ENCODE data around the gene RNF169. TPM values are rescaled to one million over a fixed set of nuclear protein-coding genes. Genes with fewer than 3 reads are reported as not detected.
"Not testable (repeated sequence)": the region's sequence is repeated elsewhere in the genome, so short reads cannot be mapped to it uniquely, and the experiment has no call there.

Gene RNF169
- total and polyA plus RNA-seq, 7 donors = 3.9 to 15.9 (median 14.0) TPM

DNA sequence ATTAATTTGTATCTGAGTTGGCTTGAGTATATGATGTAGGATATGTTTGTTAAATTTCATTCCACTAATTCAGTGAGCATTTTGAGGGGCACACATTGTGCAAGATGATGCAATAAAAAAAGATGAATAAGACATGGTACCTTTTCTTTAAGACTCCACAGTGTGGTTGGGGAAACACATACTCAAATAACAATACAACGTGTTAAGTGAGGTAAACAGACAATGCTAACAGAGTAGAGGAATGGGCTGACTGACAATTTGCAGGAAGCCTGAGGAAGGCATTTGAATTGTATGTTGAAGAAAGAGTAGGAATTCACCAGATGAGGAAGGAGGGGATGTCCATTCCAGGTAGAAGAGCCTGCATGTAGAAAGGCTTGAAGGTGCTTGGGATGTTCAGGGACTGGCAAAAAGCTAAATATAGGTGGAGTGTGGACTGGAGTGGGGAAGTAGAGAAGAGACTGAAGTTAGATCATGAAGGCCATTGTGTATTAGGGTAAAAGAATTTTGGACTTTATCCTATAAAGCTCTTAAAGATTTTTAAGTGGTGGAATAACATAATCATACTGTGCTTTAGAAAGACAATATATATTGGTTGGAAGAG, 6.8 kb downstream of the RNF169 start:
- no peak overlapping the region for H3K4me3 ChIP-seq
- no peaks in the 10 kb centered on the region for H3K27me3 ChIP-seq (ENCODE audit: insufficient read depth in 3 of 3, low read length in 2 of 3)
- H3K9me3 ChIP-seq = no peaks in the 10 kb centered on the region
- no peaks in the 10 kb centered on the region for H3K36me3 ChIP-seq (ENCODE audit: insufficient read depth in 1 of 2, low read depth in 1 of 2)
- H3K27ac ChIP-seq = no peak overlapping the region
- peaks cover 27% of the 10 kb centered on the region for H3K4me1 ChIP-seq
- 38 to 52% (median 39%) methylated on average over 1 of the region's 1 CpG for WGBS, 3 donors
- TF ChIP-seq CTCF (IDR thresholded peaks at IDR 0.05) = no peak
- intact Hi-C loops (cut with DNase I) = no loop called here
- ATAC-seq (no peak), DNase-seq (no peak)

DNA sequence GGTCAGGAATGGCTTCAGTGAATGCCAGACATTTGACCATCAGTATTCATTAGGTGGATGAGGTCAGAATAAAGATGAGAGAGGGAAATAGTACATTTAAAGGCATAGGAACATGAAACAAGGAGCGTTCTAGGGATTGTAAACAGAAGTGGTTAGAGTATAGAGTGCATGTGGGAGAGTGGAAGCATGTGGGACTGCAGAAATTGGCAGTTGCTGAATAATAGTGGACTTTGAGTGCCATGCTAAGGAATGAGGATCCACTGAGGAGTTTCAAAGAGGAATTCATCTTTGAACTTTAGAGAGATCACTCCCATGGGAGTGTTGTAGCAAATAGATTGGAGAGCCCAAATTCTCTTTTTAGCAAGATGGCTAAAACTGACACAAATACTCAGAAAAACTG, 7.9 kb downstream of the RNF169 start:
- Histone ChIP-seq H3K36me3 (ENCODE audit: insufficient read depth in 1 of 2, low read depth in 1 of 2) (no peaks in the 10 kb centered on the region), H3K4me3 (no peak overlapping the region), H3K9me3 (no peaks in the 10 kb centered on the region), H3K4me1 (peaks cover 25% of the 10 kb centered on the region), H3K27ac (no peak overlapping the region), H3K27me3 (ENCODE audit: insufficient read depth in 3 of 3, low read length in 2 of 3) (no peaks in the 10 kb centered on the region)
- no peak for TF ChIP-seq CTCF (IDR thresholded peaks at IDR 0.05)
- WGBS, 3 donors = 86 to 100% (median 89%) methylated on average over 1 of the region's 1 CpG
- no peak for DNase-seq
- ATAC-seq = no peak
- intact Hi-C loops (cut with DNase I) = no loop called here

GRCh38 chr11:74766905-74767304, 18.3 kb downstream of the RNF169 start:
- H3K4me1 ChIP-seq = peaks cover 1% of the 10 kb centered on the region
- no peak for ATAC-seq
- TF ChIP-seq CTCF (IDR thresholded peaks at IDR 0.05) = no peak
- no peaks in the 10 kb centered on the region for H3K36me3 ChIP-seq (ENCODE audit: insufficient read depth in 1 of 2, low read depth in 1 of 2)
- 93 to 96% (median 96%) methylated on average over 1 of the region's 1 CpG for WGBS, 3 donors
- intact Hi-C loops (cut with DNase I) = no loop called here
- no peak for DNase-seq
- H3K27ac ChIP-seq = no peak overlapping the region
- H3K4me3 ChIP-seq = no peak overlapping the region
- no peaks in the 10 kb centered on the region for H3K27me3 ChIP-seq (ENCODE audit: insufficient read depth in 3 of 3, low read length in 2 of 3)
- H3K9me3 ChIP-seq = no peaks in the 10 kb centered on the region

GRCh38 chr11:74768172-74768651, 19.6 kb downstream of the RNF169 start:
- H3K36me3 ChIP-seq (ENCODE audit: insufficient read depth in 1 of 2, low read depth in 1 of 2); H3K4me1 ChIP-seq; ATAC-seq; intact Hi-C loops (cut with DNase I); H3K4me3 ChIP-seq; H3K27me3 ChIP-seq (ENCODE audit: insufficient read depth in 3 of 3, low read length in 2 of 3); H3K27ac ChIP-seq; H3K9me3 ChIP-seq; DNase-seq: not testable (repeated sequence)
- 89 to 98% (median 95%) methylated on average over 9 of the region's 9 CpGs for WGBS, 3 donors

- peaks cover 9% of the 10 kb centered on the region for H3K4me1 ChIP-seq
- TF ChIP-seq CTCF (IDR thresholded peaks at IDR 0.05) = no peak
- 69 to 79% (median 78%) methylated on average over 2 of the region's 2 CpGs for WGBS, 3 donors
- H3K4me3 ChIP-seq = no peak overlapping the region
- no peak for ATAC-seq
- no peak for DNase-seq
- H3K9me3 ChIP-seq = no peaks in the 10 kb centered on the region
- intact Hi-C loops (cut with DNase I) = no loop called here
- no peak overlapping the region for H3K27ac ChIP-seq
- no peaks in the 10 kb centered on the region for H3K27me3 ChIP-seq (ENCODE audit: insufficient read depth in 3 of 3, low read length in 2 of 3)
- H3K36me3 ChIP-seq (ENCODE audit: insufficient read depth in 1 of 2, low read depth in 1 of 2) = no peaks in the 10 kb centered on the region
Measured at GRCh38 chr11:74769055-74769707, 20.5 kb downstream of the RNF169 start.
